Natural killer cell (primary cell): Measurements from ENCODE around the gene EXD3. TPM values are rescaled to one million over a fixed set of nuclear protein-coding genes. Genes with fewer than 3 reads are reported as not detected.

Experiments used
- ATAC-seq, 3 donors: fragments of 150-1000 bp in 2 of 3; fragments of 200-7000 bp in 1 of 3; cut with Tn5 transposase; 1 replicate in 1 of 3; 2 replicates in 2 of 3; pipeline ENCODE4 v1.10.0; 2021; ENCODE audit warnings: mild to moderate bottlenecking in 2 of 3, moderate library complexity in 2 of 3
- DNase-seq, 2 donors: peaks; one replicate each; pipeline versions ENCODE4 v3.0.0 to v3.0.0-alpha.2; 2013 to 2021; ENCODE audit warnings: mixed read lengths in 1 of 2
- H3K27ac ChIP-seq: one replicate; pipeline ENCODE4 v1.5.1; 2013; ENCODE audit warnings: mild to moderate bottlenecking, low read length
- H3K27me3 ChIP-seq: one replicate; pipeline ENCODE4 v1.6.1; 2013; ENCODE audit warnings: low read length; ENCODE audit not compliant: control insufficient read depth, insufficient read depth
- H3K36me3 ChIP-seq: one replicate; pipeline ENCODE4 v1.6.1; 2013; ENCODE audit warnings: low read length; ENCODE audit not compliant: control insufficient read depth, insufficient read depth
- H3K4me1 ChIP-seq: one replicate; pipeline ENCODE4 v1.6.1; 2013; ENCODE audit warnings: low read length; ENCODE audit not compliant: control insufficient read depth, insufficient read depth
- H3K4me3 ChIP-seq: one replicate; pipeline ENCODE4 v1.5.1; 2013; ENCODE audit warnings: low read length
- H3K9me3 ChIP-seq: one replicate; pipeline ENCODE4 v1.6.1; 2013; ENCODE audit warnings: low read length; ENCODE audit not compliant: control insufficient read depth, insufficient read depth
- H3K27ac Mint-ChIP-seq, 2 donors: one replicate each; pipeline ENCODE4 v1.8.0; 2022; ENCODE audit warnings: mild to moderate bottlenecking in 2 of 2, mixed read lengths in 2 of 2, moderate library complexity in 1 of 2
- H3K27me3 Mint-ChIP-seq, 2 donors: one replicate each; pipeline ENCODE4 v1.8.0; 2022; ENCODE audit warnings: low read depth in 2 of 2, mixed read lengths in 2 of 2
- H3K36me3 Mint-ChIP-seq: one replicate; pipeline ENCODE4 v1.8.0; 2022; ENCODE audit warnings: mixed read lengths
- H3K4me1 Mint-ChIP-seq, 2 donors: one replicate each; pipeline ENCODE4 v1.8.0; 2022; ENCODE audit warnings: mixed read lengths in 2 of 2
- H3K4me3 Mint-ChIP-seq: one replicate; pipeline ENCODE4 v1.8.0; 2022; ENCODE audit warnings: mild to moderate bottlenecking, moderate library complexity, mixed read lengths
- H3K9me3 Mint-ChIP-seq, 2 donors: one replicate each; pipeline ENCODE4 v1.8.0; 2022; ENCODE audit warnings: mixed read lengths in 2 of 2
- WGBS: methylation state at CpG from one replicate; pipeline ENCODE4 v1.1.7; 2013; ENCODE audit warnings: missing lambda C conversion rate; ENCODE audit not compliant: insufficient coverage; 5-methylcytosine and 5-hydroxymethylcytosine counted together
- intact Hi-C: fragments of 100-400 bp; cut with micrococcal nuclease; formaldehyde crosslinking; loops from one replicate; pipeline ENCODE4 v1.14.2; 2022
- total RNA-seq, 4 donors: library from RNA; stranded (reverse); fragments of 120-200 nt in 1 of 4; gene quantifications; one replicate each; pipeline versions ENCODE4 v1.2.3 to v1.2.4, GENCODE V29; 2013 to 2022
- TF ChIP-seq, protein P1 (sequence below): fragments of 200-600 bp; IDR thresholded peaks from one replicate; pipeline ENCODE4 v1.8.0; 2022; ENCODE audit warnings: antibody characterized with exemption

EXD3 gene
- total RNA-seq, 3 donors from 2014 or later (not counting 1 experiment from before 2014, with no cell fraction given), result 28.0 to 35.3 (median 29.6) TPM

DNA sequence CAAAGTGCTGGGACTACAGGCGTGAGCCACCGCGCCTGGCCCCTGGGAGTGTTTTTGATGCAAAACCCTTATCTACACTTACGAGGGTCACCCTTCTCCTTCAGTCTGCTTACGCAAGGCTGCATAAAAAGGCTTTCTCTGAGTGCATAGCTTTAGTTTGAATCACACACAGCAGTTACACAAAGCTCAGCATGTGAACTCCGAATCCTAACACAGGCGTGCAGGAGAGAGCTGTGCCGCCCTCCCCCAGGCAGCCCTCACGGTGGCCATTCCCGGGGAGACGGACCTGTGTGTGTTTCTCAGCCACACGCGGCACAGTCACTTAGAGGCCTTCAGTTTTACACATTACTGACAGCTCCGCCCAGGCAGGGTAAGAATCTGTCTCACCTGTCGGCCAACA, 26.7 kb downstream of the EXD3 start:
- Histone ChIP-seq H3K27ac (no peak overlapping the region), H3K9me3 (no peaks in the 10 kb centered on the region), H3K4me3 (no peak overlapping the region), H3K36me3 (no peaks in the 10 kb centered on the region), H3K4me1 (peaks cover 3% of the 10 kb centered on the region), H3K27me3 (no peaks in the 10 kb centered on the region)
- WGBS, result 93% methylated on average over 15 of the region's 15 CpGs
- Mint-ChIP-seq H3K27ac (no peak overlapping the region), H3K36me3 (no peaks in the 10 kb centered on the region), H3K4me3 (no peak overlapping the region), H3K27me3 (no peaks in the 10 kb centered on the region), H3K9me3 (no peaks in the 10 kb centered on the region), H3K4me1 (peaks cover 5 to 12% of the 10 kb centered on the region in 2 donors)
- ATAC-seq (no peak), DNase-seq (no peak)
- intact Hi-C loops, result no loop called here
- TF ChIP-seq, protein P1, sequence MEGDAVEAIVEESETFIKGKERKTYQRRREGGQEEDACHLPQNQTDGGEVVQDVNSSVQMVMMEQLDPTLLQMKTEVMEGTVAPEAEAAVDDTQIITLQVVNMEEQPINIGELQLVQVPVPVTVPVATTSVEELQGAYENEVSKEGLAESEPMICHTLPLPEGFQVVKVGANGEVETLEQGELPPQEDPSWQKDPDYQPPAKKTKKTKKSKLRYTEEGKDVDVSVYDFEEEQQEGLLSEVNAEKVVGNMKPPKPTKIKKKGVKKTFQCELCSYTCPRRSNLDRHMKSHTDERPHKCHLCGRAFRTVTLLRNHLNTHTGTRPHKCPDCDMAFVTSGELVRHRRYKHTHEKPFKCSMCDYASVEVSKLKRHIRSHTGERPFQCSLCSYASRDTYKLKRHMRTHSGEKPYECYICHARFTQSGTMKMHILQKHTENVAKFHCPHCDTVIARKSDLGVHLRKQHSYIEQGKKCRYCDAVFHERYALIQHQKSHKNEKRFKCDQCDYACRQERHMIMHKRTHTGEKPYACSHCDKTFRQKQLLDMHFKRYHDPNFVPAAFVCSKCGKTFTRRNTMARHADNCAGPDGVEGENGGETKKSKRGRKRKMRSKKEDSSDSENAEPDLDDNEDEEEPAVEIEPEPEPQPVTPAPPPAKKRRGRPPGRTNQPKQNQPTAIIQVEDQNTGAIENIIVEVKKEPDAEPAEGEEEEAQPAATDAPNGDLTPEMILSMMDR, result no peak

DNA sequence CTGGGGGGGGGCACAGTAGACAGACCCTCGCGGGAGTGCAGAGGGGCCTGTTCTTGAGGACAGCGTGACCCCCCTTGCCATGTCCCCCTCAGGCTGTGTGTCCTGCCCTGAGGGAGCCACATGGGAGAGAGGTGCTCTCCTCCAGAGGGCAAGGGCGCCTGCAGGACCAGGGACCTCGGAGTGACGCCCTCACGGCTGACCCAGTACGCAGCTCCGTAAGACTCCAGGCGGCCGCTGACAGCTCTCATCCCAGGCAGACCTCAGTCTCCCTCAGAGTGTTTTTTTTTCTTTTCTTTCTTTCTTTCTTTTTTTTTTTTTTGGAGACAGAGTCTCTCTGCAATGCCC, 27.3 kb downstream of the EXD3 start:
- 98% methylated on average over 11 of the region's 11 CpGs for WGBS

DNA sequence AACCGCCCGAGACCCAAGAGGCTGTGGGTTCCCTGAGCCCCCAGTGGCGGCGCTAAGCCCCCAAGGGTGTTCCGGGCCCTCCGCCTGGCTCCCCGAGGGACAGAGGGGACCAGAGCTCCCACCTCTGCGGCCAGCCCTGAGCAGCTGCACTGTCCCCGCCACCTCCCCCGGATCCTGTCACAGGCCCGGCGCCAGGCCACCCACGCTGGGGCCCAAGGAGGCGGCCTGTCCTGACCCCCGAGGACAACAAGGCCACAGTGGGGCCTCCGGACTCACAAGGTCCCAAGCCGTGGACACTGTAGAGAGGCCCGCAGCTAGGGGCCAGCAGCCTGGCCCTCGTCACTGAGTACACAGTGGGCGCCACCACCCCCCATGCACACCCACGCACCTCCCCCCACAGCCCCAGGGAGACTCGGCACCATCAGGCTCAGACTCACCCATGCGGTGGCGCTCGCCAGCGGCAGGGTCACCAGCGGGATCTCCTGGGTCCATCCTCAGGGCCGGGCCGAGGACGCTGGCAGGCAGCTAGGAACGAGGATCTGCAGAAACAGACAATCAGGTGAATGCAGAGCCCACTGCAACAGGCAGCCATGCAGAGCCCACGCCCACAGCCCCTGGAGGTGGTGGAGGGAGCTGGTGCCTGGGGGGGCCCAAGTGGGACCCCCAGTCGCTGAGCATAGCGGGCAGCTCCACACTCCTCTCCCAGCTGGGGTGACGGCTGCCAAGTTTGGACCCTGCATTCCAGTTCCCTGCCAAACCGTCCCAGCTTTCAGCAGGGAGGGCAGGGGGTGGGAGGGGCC, 27.9 kb downstream of the EXD3 start:
- H3K4me3 ChIP-seq, result no peak overlapping the region
- Mint-ChIP-seq H3K4me1 (peaks cover 5 to 19% of the 10 kb centered on the region in 2 donors), H3K4me3 (no peak overlapping the region), H3K36me3 (no peaks in the 10 kb centered on the region), H3K27ac (no peak overlapping the region), H3K27me3 (no peaks in the 10 kb centered on the region), H3K9me3 (no peaks in the 10 kb centered on the region)
- intact Hi-C loops, result no loop called here
- peaks cover 10% of the 10 kb centered on the region for H3K4me1 ChIP-seq
- H3K36me3 ChIP-seq, result no peaks in the 10 kb centered on the region
- no peak overlapping the region for H3K27ac ChIP-seq
- ATAC-seq (no peak), DNase-seq (no peak)
- TF ChIP-seq, protein P1, result no peak
- no peaks in the 10 kb centered on the region for H3K27me3 ChIP-seq
- no peaks in the 10 kb centered on the region for H3K9me3 ChIP-seq
- WGBS, result 96% methylated on average over 33 of the region's 36 CpGs

More for the DNA sequence above, 27.3 kb downstream of the EXD3 start:
- H3K36me3 Mint-ChIP-seq, result no peaks in the 10 kb centered on the region
- ATAC-seq (no peak), DNase-seq (no peak)
- Histone ChIP-seq H3K4me3 (no peak overlapping the region), H3K4me1 (peaks cover 7% of the 10 kb centered on the region), H3K27me3 (no peaks in the 10 kb centered on the region), H3K9me3 (no peaks in the 10 kb centered on the region), H3K27ac (no peak overlapping the region), H3K36me3 (no peaks in the 10 kb centered on the region)
- no peak overlapping the region for H3K4me3 Mint-ChIP-seq
- no peaks in the 10 kb centered on the region for H3K27me3 Mint-ChIP-seq
- H3K27ac Mint-ChIP-seq, result no peak overlapping the region
- H3K9me3 Mint-ChIP-seq, result no peaks in the 10 kb centered on the region
- intact Hi-C loops, result no loop called here
- TF ChIP-seq, protein P1, result no peak
- peaks cover 5 to 14% of the 10 kb centered on the region in 2 donors for H3K4me1 Mint-ChIP-seq
